Central memory CD4-positive, alpha-beta T cell (primary cell): ENCODE measurements around the gene EYS.
"Not testable (repeated sequence)": the region's sequence is repeated elsewhere in the genome, so short reads cannot be mapped to it uniquely, and the experiment has no call there.

Experiments
- DNase-seq: peaks from one replicate; pipeline ENCODE4 v3.0.0; 2022

The EYS gene

DNA sequence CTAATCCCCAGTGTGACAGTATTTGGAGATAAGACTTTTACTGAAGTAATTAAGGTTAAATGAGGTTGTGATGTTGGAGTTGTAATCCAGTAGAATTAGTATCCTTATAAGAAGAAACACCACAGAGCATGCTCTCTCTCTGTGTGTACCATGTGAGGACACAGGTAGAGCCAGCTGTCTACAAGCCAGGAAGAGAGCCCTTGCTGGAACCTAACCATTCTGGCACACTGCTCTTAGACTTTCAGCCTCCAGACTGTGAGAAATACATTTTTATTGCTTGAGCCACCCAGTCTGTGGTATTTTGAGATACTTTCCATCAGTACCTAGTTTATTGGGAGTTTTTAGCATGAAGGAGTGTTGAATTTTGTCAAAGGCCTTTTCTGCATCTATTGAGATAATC, 1961.2 kb downstream of the EYS start:
- DNase-seq, result no peak

DNA sequence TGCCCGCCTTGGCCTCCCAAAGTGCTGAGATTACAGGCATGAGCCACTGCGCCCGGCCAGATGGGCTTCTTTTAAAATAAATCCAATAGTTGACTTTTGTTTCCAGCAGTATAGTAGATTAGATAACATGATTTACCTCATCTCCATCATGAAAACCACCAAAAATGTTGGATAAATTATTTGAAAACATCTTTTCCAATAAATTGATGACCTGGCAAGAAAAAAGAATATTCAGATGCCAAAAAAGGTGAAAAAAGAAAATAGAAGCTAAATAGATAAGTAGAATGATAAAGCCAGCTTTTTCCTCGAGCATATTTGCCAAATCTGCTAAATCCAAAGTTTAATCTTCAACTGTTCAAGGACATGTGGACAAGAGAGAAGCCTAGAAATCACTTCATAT, 1962.2 kb downstream of the EYS start:
- DNase-seq, result no peak

- no peak for DNase-seq
Measured at GRCh38 chr6:63743691-63744090, 1963.3 kb downstream of the EYS start.

DNA sequence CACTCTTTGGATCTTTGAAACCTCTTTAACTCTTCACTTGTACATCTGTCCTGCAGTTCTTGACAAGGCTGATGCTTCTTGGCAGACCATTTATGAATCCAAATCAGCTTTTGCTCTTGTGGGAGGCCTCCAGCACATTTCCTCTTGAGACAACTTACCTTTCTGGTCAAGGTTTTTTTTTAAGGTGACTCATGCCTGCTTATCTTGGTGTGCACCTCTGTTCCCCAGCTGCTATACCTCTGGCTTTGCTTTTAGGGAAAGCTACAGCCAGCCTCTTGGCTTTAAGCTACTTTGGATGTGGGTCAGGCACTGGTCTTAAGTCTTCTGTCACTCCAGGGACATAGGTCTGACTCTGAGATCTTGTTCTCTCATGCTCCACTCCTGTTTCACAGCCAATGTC, 1965.0 kb downstream of the EYS start:
- DNase-seq, result no peak

GRCh38 chr6:63740709-63741108, 1966.3 kb downstream of the EYS start:
- no peak for DNase-seq

- DNase-seq, result no peak
Measured at GRCh38 chr6:63739094-63739687, 1967.8 kb downstream of the EYS start.

- DNase-seq, result not testable (repeated sequence)
Measured at GRCh38 chr6:63738190-63738589, 1968.8 kb downstream of the EYS start.

DNA sequence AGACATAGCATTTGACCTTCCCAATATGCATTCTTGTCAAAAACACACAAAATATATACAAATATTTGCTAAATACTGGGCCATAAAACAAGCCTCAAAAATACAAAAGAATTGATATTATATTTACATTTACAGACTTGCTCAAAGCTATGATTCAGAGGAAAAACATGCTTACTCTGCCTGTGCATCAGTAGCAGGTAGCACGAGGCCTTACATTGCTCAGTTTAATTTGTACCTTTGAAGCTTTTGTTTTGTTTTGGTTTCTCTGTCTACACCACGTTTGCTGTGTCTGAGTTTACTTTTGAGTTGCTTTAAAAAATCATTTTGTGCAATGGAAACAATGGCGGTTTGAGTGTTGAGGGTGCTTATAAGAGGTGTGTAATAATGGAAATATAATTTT, 1972.1 kb downstream of the EYS start:
- DNase-seq, result no peak

DNA sequence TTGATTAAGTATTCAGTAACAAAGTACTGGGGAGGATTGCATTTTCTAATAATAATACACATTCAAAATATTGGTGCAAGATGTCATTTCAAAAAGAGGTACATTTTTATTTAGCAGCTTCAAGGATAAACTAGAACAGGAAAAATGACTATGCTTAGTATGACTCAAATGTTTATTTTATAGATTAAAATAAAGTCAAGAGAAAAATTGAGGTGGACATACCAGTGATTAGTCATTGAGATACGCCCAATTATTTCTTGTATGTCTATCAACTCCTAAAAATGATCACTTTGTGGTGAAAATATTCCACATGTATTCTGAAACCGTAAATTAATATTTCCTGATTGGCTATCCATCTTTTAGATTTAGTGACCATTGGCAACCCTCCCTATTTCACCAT, 1974.7 kb downstream of the EYS start:
- DNase-seq, result no peak

DNA sequence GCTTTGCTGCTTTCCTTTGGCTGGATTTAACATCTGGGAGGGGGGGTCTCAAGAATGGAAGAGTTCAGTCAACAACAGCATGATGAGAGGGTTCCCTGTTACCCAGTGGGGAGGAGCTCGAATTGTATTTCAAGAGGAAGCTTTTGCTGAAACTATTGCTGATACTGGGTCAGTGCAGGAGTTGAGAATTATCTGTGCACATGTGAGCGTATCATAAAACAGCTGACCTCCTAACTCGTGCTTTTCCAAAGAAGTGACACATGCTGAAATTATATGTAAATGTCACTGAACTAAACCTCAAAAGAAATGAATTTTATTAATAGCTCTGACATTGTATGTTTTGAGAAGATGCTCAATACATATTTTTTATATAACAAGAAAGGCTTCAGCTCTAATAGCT, 1975.1 kb downstream of the EYS start:
- DNase-seq, result no peak

DNA sequence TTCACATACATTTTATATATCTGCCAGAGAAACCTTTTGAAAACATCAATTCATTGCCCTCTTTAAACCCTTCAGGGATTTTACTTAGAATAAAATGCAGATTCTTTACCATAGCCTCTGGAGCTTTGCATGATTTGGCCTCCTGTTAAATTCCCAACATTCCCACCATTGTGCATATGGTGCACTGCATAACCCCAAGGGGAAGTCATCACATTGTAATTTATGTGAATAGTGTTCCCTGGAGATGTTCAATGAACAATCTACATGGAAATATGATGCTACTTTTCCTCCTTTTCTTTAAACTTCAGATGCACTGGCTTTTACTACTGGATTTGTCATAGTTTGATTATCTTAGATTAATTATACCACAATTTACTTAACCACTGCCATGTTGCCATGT, 1976.7 kb downstream of the EYS start:
- no peak for DNase-seq

- DNase-seq, result no peak
Measured at GRCh38 chr6:63724721-63725120, 1982.3 kb downstream of the EYS start.

GRCh38 chr6:63721181-63721580, 1985.8 kb downstream of the EYS start:
- DNase-seq, result no peak

- no peak for DNase-seq
Measured at GRCh38 chr6:63716169-63716568, 1990.9 kb downstream of the EYS start.

GRCh38 chr6:63714091-63714490, 1992.9 kb downstream of the EYS start:
- DNase-seq, result no peak

DNA sequence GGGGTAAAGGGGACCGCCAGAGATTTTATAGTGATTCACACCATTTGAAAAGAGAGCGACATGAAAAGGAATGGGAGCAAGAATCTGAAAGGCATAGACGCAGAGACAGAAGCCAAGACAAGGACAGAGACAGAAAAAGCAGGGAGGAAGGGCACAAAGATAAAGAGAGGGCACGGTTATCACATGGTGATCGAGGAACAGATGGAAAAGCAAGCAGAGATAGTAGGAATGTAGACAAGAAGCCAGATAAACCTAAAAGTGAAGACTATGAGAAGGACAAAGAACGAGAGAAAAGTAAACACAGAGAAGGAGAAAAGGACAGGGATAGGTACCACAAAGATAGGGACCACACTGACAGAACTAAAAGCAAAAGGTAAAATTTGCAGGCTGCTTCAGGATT, 1993.7 kb downstream of the EYS start:
- DNase-seq, result no peak

DNA sequence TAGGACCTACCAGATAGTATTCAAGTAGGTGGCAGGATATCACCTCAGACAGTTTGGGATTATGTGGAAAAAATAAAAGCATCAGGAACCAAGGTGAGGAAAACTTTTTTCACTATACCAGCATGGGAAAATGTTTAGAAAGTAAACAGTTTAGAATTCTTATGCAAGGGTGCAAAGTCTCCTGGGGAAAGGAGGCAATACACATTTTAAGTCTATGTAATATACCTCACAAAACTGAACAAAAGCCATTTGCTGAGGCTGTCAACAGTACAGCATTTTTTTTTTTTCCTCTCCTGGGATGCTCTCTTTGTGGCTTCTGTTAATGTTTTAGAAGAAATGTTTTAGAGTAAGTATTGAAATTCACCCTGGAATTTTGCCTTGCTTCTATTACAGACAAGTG, 1997.9 kb downstream of the EYS start:
- DNase-seq, result no peak

DNA sequence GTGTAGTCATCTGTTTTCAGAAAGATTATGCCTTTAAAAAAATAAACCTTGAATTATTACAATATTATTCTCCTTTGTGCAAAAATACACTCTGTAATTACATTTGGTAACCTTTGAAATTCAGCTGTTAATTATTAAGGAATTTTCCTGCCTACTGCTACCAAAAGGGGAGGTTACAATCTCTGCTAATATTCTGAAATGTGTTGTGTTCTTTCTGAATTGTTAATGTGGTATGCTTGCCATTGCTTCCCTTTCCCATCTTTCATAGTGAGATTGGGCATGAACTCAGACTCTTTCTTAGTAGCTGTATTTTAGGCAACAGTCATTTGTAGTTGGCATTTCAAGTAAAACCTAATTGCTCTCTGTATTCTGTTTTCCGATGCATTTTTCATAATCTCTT, 1998.4 kb downstream of the EYS start:
- no peak for DNase-seq

DNA sequence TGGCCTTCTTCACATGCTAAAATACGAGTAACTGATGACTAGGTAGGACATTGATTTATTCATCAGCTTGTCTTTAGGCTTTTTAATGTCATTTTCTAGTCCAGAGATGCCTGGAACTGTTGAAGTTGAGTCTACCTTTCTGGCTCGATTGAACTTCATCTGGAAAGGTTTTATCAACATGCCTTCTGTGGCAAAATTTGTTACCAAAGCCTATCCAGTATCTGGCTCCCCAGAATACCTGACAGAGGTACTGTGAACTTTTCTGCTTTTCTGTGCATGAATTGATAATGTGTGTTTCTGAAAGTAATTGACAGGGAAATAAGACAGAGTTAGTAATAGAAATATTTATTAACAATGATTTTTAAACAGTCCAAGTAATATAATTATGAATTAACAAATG, 2000.4 kb downstream of the EYS start:
- no peak for DNase-seq

DNA sequence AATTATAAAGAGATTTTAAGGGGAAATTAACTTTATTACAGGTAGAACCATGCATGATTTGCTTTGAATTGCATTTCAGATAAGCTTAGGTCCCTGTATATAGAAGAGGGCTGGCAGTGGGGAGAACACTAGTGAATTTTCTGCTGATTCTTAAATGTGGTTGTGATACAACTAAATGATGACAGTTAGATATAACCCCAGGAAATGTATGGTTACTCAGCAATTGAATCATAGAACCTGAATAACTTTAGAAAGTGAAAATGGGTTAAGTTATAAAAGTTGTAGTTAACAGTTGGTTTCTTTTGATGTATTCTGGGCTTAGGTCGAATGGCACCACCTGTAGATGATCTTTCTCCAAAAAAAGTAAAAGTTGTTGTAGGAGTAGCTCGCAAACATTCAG, 2001.3 kb downstream of the EYS start:
- no peak for DNase-seq

GRCh38 chr6:63690221-63690620, 2016.8 kb downstream of the EYS start:
- no peak for DNase-seq

DNA sequence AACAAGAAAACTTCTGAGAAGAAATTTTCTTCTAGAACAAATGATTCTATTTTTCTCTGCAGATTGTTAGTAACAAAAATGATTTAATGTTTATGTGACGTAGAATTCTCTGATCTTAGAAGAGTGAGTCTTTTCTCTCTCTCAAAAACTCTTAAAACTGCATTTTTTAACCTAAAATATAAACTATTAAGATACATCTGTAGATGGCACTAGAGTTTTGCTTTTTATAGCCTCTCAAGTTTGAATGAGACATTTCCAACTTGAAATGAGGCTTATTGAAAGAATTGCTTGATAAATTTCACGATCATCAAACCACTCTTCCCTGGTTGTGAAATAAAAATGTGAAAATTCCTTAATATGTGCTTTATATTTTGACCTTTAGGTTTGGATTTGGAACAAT, 2017.6 kb downstream of the EYS start:
- DNase-seq, result no peak

DNA sequence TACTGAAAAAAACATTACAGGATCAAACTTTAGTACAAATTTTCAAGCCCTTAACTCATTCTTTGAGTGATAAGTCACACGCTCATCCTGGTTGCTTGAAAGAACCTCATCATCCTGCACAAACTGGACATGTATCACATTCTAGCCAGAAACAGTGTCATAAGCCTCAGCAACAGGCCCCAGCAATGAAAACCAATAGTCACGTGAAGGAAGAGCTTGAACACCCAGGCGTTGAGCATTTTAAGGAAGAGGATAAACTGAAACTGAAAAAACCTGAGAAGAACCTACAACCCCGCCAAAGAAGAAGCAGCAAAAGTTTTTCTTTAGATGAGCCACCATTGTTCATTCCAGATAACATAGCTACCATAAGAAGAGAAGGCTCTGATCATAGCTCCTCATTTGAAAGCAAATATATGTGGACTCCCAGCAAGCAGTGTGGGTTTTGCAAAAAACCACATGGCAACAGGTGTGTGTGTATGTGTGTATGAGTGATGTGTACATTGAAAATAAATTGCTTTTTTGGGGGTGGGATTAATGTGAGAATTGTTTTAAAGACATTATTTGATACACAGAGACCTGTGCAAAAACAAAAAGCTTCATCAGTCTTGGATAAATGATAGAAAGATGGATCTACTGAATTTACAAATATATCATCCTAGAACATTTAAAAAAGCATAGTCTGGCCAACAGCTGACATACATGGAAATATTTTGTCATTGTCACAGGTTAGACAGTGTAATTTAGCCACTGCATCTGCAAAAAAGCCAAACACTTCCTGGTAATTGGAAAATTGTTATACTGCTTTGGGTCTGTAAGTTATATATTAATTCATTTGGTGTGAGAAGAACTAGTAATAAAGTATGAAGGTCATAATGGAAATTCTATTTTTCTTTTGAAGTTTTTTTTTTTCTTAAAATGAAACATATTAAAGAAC, 2021.3 kb downstream of the EYS start:
- DNase-seq, result no peak

GRCh38 chr6:63683071-63683603, 2023.9 kb downstream of the EYS start:
- DNase-seq, result no peak
